ENCODE measurements around the gene TCF4.

Gene TCF4

DNA sequence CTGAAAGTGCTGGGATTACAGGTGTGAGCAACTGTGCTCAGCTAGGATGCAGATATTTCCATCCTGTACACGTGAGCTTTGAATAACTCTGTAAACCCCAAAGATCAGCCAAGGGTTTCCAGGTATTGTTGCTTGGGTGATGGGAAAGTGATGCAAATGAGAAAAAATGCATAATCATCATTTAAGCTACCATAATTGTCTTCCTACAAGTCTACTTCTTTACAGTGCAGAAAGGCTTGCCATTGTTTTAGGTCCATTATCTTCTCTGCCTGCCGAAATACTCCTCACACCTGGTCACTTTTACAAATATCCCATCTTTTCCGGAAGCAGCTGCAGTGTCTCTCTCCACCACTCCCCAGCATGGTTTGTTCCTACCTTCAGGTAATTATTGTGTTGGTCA is 368.9 kb downstream of the TCF4 start:
- Histone ChIP-seq H2AFZ (ENCODE audit: low read length) (no peak overlapping the region), H3K36me3 (ENCODE audit: insufficient read depth, low read length) (no peaks in the 10 kb centered on the region), H3K27me3 (ENCODE audit: insufficient read depth, low read length, poor library complexity, severe bottlenecking) (no peaks in the 10 kb centered on the region), H3K9me3 (ENCODE audit: insufficient read depth, low read depth, low read length) (no peaks in the 10 kb centered on the region), H3K9ac (ENCODE audit: low read depth, low read length, poor library complexity, severe bottlenecking) (no peak overlapping the region), H3K79me2 (ENCODE audit: insufficient read depth, low read length) (no peaks in the 10 kb centered on the region), H3K4me2 (ENCODE audit: low read depth, low read length, poor library complexity, severe bottlenecking) (no peak overlapping the region), H3F3A (ENCODE audit: low read depth) (no peaks in the 10 kb centered on the region), H3K4me3 (ENCODE audit: low read length, poor library complexity, severe bottlenecking) (no peak overlapping the region), H4K20me1 (ENCODE audit: insufficient read depth, low read length, poor library complexity, severe bottlenecking) (no peaks in the 10 kb centered on the region), H3K9me2 (replicated peaks; ENCODE audit: low read depth, low read length) (no peaks in the 10 kb centered on the region), H3K4me1 (ENCODE audit: insufficient read depth, low read length, poor library complexity, severe bottlenecking) (no peaks in the 10 kb centered on the region)
- no peak for TF ChIP-seq CTCF (conservative IDR thresholded peaks at IDR 0.05; ENCODE audit: low read length)
- no peak for TF ChIP-seq EZH2phosphoT487 (IDR thresholded peaks at IDR 0.05; ENCODE audit: borderline replicate concordance)

GRCh38 chr18:55214969-55215368 is 373.0 kb downstream of the TCF4 start:
- Histone ChIP-seq H3K36me3 (ENCODE audit: insufficient read depth, low read length) (no peaks in the 10 kb centered on the region), H2AFZ (ENCODE audit: low read length) (no peak overlapping the region), H4K20me1 (ENCODE audit: insufficient read depth, low read length, poor library complexity, severe bottlenecking) (no peaks in the 10 kb centered on the region), H3K79me2 (ENCODE audit: insufficient read depth, low read length) (no peaks in the 10 kb centered on the region), H3K9ac (ENCODE audit: low read depth, low read length, poor library complexity, severe bottlenecking) (no peak overlapping the region), H3K9me3 (ENCODE audit: insufficient read depth, low read depth, low read length) (no peaks in the 10 kb centered on the region), H3K4me2 (ENCODE audit: low read depth, low read length, poor library complexity, severe bottlenecking) (no peak overlapping the region), H3K27me3 (ENCODE audit: insufficient read depth, low read length, poor library complexity, severe bottlenecking) (no peaks in the 10 kb centered on the region), H3K4me3 (ENCODE audit: low read length, poor library complexity, severe bottlenecking) (no peak overlapping the region), H3K9me2 (replicated peaks; ENCODE audit: low read depth, low read length) (no peaks in the 10 kb centered on the region), H3F3A (ENCODE audit: low read depth) (no peaks in the 10 kb centered on the region), H3K4me1 (ENCODE audit: insufficient read depth, low read length, poor library complexity, severe bottlenecking) (no peaks in the 10 kb centered on the region)
- no peak for TF ChIP-seq CTCF (conservative IDR thresholded peaks at IDR 0.05; ENCODE audit: low read length)
- no peak for TF ChIP-seq EZH2phosphoT487 (IDR thresholded peaks at IDR 0.05; ENCODE audit: borderline replicate concordance)

DNA sequence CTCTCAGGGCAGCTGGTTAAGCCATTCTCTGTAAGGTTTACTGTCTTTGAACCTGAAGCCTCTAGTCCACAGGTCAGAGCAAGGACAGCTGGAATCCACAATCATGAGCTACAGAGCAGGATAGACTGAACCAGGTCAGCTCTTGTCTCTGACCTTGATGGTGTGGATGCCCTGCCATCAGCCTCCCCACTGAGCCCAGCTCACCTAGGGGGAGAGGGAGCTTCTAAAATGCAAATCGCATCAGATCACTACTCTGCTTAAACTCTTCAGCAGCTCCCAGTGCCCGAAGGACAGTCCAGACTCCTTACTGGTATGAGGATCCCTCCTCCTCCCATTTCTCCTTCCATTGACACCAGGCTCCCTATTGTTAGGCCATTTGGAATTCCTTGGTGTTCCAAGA is 373.5 kb downstream of the TCF4 start:
- Histone ChIP-seq H3K9ac (ENCODE audit: low read depth, low read length, poor library complexity, severe bottlenecking) (no peak overlapping the region), H3K36me3 (ENCODE audit: insufficient read depth, low read length) (no peaks in the 10 kb centered on the region), H3K27me3 (ENCODE audit: insufficient read depth, low read length, poor library complexity, severe bottlenecking) (no peaks in the 10 kb centered on the region), H2AFZ (ENCODE audit: low read length) (no peak overlapping the region), H3K4me2 (ENCODE audit: low read depth, low read length, poor library complexity, severe bottlenecking) (no peak overlapping the region), H3K9me2 (replicated peaks; ENCODE audit: low read depth, low read length) (no peaks in the 10 kb centered on the region), H3K4me3 (ENCODE audit: low read length, poor library complexity, severe bottlenecking) (no peak overlapping the region), H3K9me3 (ENCODE audit: insufficient read depth, low read depth, low read length) (no peaks in the 10 kb centered on the region), H3K79me2 (ENCODE audit: insufficient read depth, low read length) (no peaks in the 10 kb centered on the region), H4K20me1 (ENCODE audit: insufficient read depth, low read length, poor library complexity, severe bottlenecking) (no peaks in the 10 kb centered on the region), H3K4me1 (ENCODE audit: insufficient read depth, low read length, poor library complexity, severe bottlenecking) (no peaks in the 10 kb centered on the region), H3F3A (ENCODE audit: low read depth) (no peaks in the 10 kb centered on the region)
- TF ChIP-seq CTCF (conservative IDR thresholded peaks at IDR 0.05; ENCODE audit: low read length), result no peak
- TF ChIP-seq EZH2phosphoT487 (IDR thresholded peaks at IDR 0.05; ENCODE audit: borderline replicate concordance), result no peak

Data from Loucy (cell line).